ENCODE results near the gene INPP5E.

INPP5E gene

GRCh38 chr9:136403915-136404800 is 35.5 kb downstream of the INPP5E start:
- no peak overlapping the region for H3K4me3 ChIP-seq (ENCODE audit: low read depth in 1 of 2, low read length in 2 of 2)
- peaks cover 7 to 17% of the 10 kb centered on the region in 2 donors for H3K4me1 ChIP-seq (ENCODE audit: control insufficient read depth in 1 of 2, insufficient read depth in 2 of 2, low read length in 2 of 2)
- H3K36me3 ChIP-seq (ENCODE audit: control insufficient read depth in 1 of 2, insufficient read depth in 2 of 2, low read length in 2 of 2), result peaks cover 12 to 37% of the 10 kb centered on the region in 2 donors
- H3K9ac ChIP-seq (ENCODE audit: low read depth in 1 of 2, low read length in 2 of 2), result no peak overlapping the region
- H3K27me3 ChIP-seq (ENCODE audit: control insufficient read depth in 1 of 2, insufficient read depth in 2 of 2, low read length in 2 of 2), result no peaks in the 10 kb centered on the region
- H3K27ac ChIP-seq (ENCODE audit: low read depth, low read length), result no peak overlapping the region
- no peaks in the 10 kb centered on the region for H3K9me3 ChIP-seq (ENCODE audit: control insufficient read depth in 1 of 2, low read length in 2 of 2)

- no peak overlapping the region for H3K4me3 ChIP-seq (ENCODE audit: low read depth in 1 of 2, low read length in 2 of 2)
- peaks cover 13 to 24% of the 10 kb centered on the region in 2 donors for H3K4me1 ChIP-seq (ENCODE audit: control insufficient read depth in 1 of 2, insufficient read depth in 2 of 2, low read length in 2 of 2)
- H3K9me3 ChIP-seq (ENCODE audit: control insufficient read depth in 1 of 2, low read length in 2 of 2), result no peaks in the 10 kb centered on the region
- no peaks in the 10 kb centered on the region for H3K27me3 ChIP-seq (ENCODE audit: control insufficient read depth in 1 of 2, insufficient read depth in 2 of 2, low read length in 2 of 2)
- H3K27ac ChIP-seq (ENCODE audit: low read depth, low read length), result no peak overlapping the region
- peaks cover 12 to 40% of the 10 kb centered on the region in 2 donors for H3K36me3 ChIP-seq (ENCODE audit: control insufficient read depth in 1 of 2, insufficient read depth in 2 of 2, low read length in 2 of 2)
- H3K9ac ChIP-seq (ENCODE audit: low read depth in 1 of 2, low read length in 2 of 2), result no peak overlapping the region
Measured at GRCh38 chr9:136403538-136403914, 36.1 kb downstream of the INPP5E start.

- Histone ChIP-seq H3K27ac (ENCODE audit: low read depth, low read length) (no peak overlapping the region), H3K9ac (ENCODE audit: low read depth in 1 of 2, low read length in 2 of 2) (no peak overlapping the region), H3K4me3 (ENCODE audit: low read depth in 1 of 2, low read length in 2 of 2) (no peak overlapping the region), H3K9me3 (ENCODE audit: control insufficient read depth in 1 of 2, low read length in 2 of 2) (no peaks in the 10 kb centered on the region), H3K27me3 (ENCODE audit: control insufficient read depth in 1 of 2, insufficient read depth in 2 of 2, low read length in 2 of 2) (no peaks in the 10 kb centered on the region), H3K36me3 (ENCODE audit: control insufficient read depth in 1 of 2, insufficient read depth in 2 of 2, low read length in 2 of 2) (peaks cover 10 to 37% of the 10 kb centered on the region in 2 donors), H3K4me1 (ENCODE audit: control insufficient read depth in 1 of 2, insufficient read depth in 2 of 2, low read length in 2 of 2) (peaks cover 13 to 24% of the 10 kb centered on the region in 2 donors)
Measured at GRCh38 chr9:136402067-136402466, 37.6 kb downstream of the INPP5E start.

GRCh38 chr9:136401173-136401922 is 38.3 kb downstream of the INPP5E start:
- Histone ChIP-seq H3K4me3 (ENCODE audit: low read depth in 1 of 2, low read length in 2 of 2) (no peak overlapping the region), H3K27ac (ENCODE audit: low read depth, low read length) (no peak overlapping the region), H3K4me1 (ENCODE audit: control insufficient read depth in 1 of 2, insufficient read depth in 2 of 2, low read length in 2 of 2) (peaks cover 13 to 24% of the 10 kb centered on the region in 2 donors), H3K9me3 (ENCODE audit: control insufficient read depth in 1 of 2, low read length in 2 of 2) (no peaks in the 10 kb centered on the region), H3K36me3 (ENCODE audit: control insufficient read depth in 1 of 2, insufficient read depth in 2 of 2, low read length in 2 of 2) (peaks cover 6 to 40% of the 10 kb centered on the region in 2 donors), H3K27me3 (ENCODE audit: control insufficient read depth in 1 of 2, insufficient read depth in 2 of 2, low read length in 2 of 2) (no peaks in the 10 kb centered on the region), H3K9ac (ENCODE audit: low read depth in 1 of 2, low read length in 2 of 2) (no peak overlapping the region)

- H3K36me3 ChIP-seq (ENCODE audit: control insufficient read depth in 1 of 2, insufficient read depth in 2 of 2, low read length in 2 of 2), result peaks cover 14 to 38% of the 10 kb centered on the region in 2 donors
- peak within 1 kb of the TSS; percentile 66 to 76 for H3K9ac ChIP-seq (ENCODE audit: low read depth in 1 of 2, low read length in 2 of 2)
- peak within 1 kb of the TSS; percentile 81 to 87 for H3K4me3 ChIP-seq (ENCODE audit: low read depth in 1 of 2, low read length in 2 of 2)
- H3K27me3 ChIP-seq (ENCODE audit: control insufficient read depth in 1 of 2, insufficient read depth in 2 of 2, low read length in 2 of 2), result no peaks in the 10 kb centered on the region
- H3K4me1 ChIP-seq (ENCODE audit: control insufficient read depth in 1 of 2, insufficient read depth in 2 of 2, low read length in 2 of 2), result peaks cover 18 to 27% of the 10 kb centered on the region in 2 donors
- H3K27ac ChIP-seq (ENCODE audit: low read depth, low read length), result no peak within 1 kb of the TSS
- H3K9me3 ChIP-seq (ENCODE audit: control insufficient read depth in 1 of 2, low read length in 2 of 2), result no peaks in the 10 kb centered on the region
Measured at GRCh38 chr9:136400038-136400834, 39.4 kb downstream of the INPP5E start, which contains the start of gene SNAPC4. SNAPC4 (minus strand) TSS chr9:136400170; CDS start chr9:136398428, 1,742 bp downstream.

GRCh38 chr9:136399176-136400037 is 40.2 kb downstream of the INPP5E start:
- H3K36me3 ChIP-seq (ENCODE audit: control insufficient read depth in 1 of 2, insufficient read depth in 2 of 2, low read length in 2 of 2), result peaks cover 17 to 40% of the 10 kb centered on the region in 2 donors
- no peaks in the 10 kb centered on the region for H3K9me3 ChIP-seq (ENCODE audit: control insufficient read depth in 1 of 2, low read length in 2 of 2)
- H3K4me1 ChIP-seq (ENCODE audit: control insufficient read depth in 1 of 2, insufficient read depth in 2 of 2, low read length in 2 of 2), result peaks cover 18 to 27% of the 10 kb centered on the region in 2 donors
- no peak overlapping the region for H3K27ac ChIP-seq (ENCODE audit: low read depth, low read length)
- peak overlapping the region; percentile 81 to 87 for H3K4me3 ChIP-seq (ENCODE audit: low read depth in 1 of 2, low read length in 2 of 2)
- no peaks in the 10 kb centered on the region for H3K27me3 ChIP-seq (ENCODE audit: control insufficient read depth in 1 of 2, insufficient read depth in 2 of 2, low read length in 2 of 2)
- H3K9ac ChIP-seq (ENCODE audit: low read depth in 1 of 2, low read length in 2 of 2), result peak overlapping the region; percentile 66 to 76

- no peak overlapping the region for H3K9ac ChIP-seq (ENCODE audit: low read depth in 1 of 2, low read length in 2 of 2)
- H3K9me3 ChIP-seq (ENCODE audit: control insufficient read depth in 1 of 2, low read length in 2 of 2), result no peaks in the 10 kb centered on the region
- no peak overlapping the region for H3K27ac ChIP-seq (ENCODE audit: low read depth, low read length)
- no peak overlapping the region for H3K4me3 ChIP-seq (ENCODE audit: low read depth in 1 of 2, low read length in 2 of 2)
- no peaks in the 10 kb centered on the region for H3K27me3 ChIP-seq (ENCODE audit: control insufficient read depth in 1 of 2, insufficient read depth in 2 of 2, low read length in 2 of 2)
- peaks cover 19 to 42% of the 10 kb centered on the region in 2 donors for H3K36me3 ChIP-seq (ENCODE audit: control insufficient read depth in 1 of 2, insufficient read depth in 2 of 2, low read length in 2 of 2)
- peaks cover 18 to 21% of the 10 kb centered on the region in 2 donors for H3K4me1 ChIP-seq (ENCODE audit: control insufficient read depth in 1 of 2, insufficient read depth in 2 of 2, low read length in 2 of 2)
Measured at GRCh38 chr9:136398286-136398685, 41.4 kb downstream of the INPP5E start.

GRCh38 chr9:136397643-136398042 is 42.0 kb downstream of the INPP5E start:
- Histone ChIP-seq H3K27ac (ENCODE audit: low read depth, low read length) (no peak overlapping the region), H3K4me1 (ENCODE audit: control insufficient read depth in 1 of 2, insufficient read depth in 2 of 2, low read length in 2 of 2) (peaks cover 18 to 21% of the 10 kb centered on the region in 2 donors), H3K9ac (ENCODE audit: low read depth in 1 of 2, low read length in 2 of 2) (no peak overlapping the region), H3K27me3 (ENCODE audit: control insufficient read depth in 1 of 2, insufficient read depth in 2 of 2, low read length in 2 of 2) (no peaks in the 10 kb centered on the region), H3K36me3 (ENCODE audit: control insufficient read depth in 1 of 2, insufficient read depth in 2 of 2, low read length in 2 of 2) (peaks cover 24 to 48% of the 10 kb centered on the region in 2 donors), H3K9me3 (ENCODE audit: control insufficient read depth in 1 of 2, low read length in 2 of 2) (no peaks in the 10 kb centered on the region), H3K4me3 (ENCODE audit: low read depth in 1 of 2, low read length in 2 of 2) (no peak overlapping the region)

GRCh38 chr9:136396219-136396515 is 43.5 kb downstream of the INPP5E start:
- Histone ChIP-seq H3K9me3 (ENCODE audit: control insufficient read depth in 1 of 2, low read length in 2 of 2) (no peaks in the 10 kb centered on the region), H3K9ac (ENCODE audit: low read depth in 1 of 2, low read length in 2 of 2) (no peak overlapping the region), H3K4me3 (ENCODE audit: low read depth in 1 of 2, low read length in 2 of 2) (no peak overlapping the region), H3K27me3 (ENCODE audit: control insufficient read depth in 1 of 2, insufficient read depth in 2 of 2, low read length in 2 of 2) (no peaks in the 10 kb centered on the region), H3K4me1 (ENCODE audit: control insufficient read depth in 1 of 2, insufficient read depth in 2 of 2, low read length in 2 of 2) (peaks cover 18 to 21% of the 10 kb centered on the region in 2 donors), H3K36me3 (ENCODE audit: control insufficient read depth in 1 of 2, insufficient read depth in 2 of 2, low read length in 2 of 2) (peaks cover 33 to 62% of the 10 kb centered on the region in 2 donors), H3K27ac (ENCODE audit: low read depth, low read length) (no peak overlapping the region)
